Measurements from ENCODE around the gene FAM170B. TPM values are rescaled to one million over a fixed set of nuclear protein-coding genes. Genes with fewer than 3 reads are reported as not detected.

FAM170B gene
- total RNA-seq, 1 donor from 2014 or later: not detected

DNA sequence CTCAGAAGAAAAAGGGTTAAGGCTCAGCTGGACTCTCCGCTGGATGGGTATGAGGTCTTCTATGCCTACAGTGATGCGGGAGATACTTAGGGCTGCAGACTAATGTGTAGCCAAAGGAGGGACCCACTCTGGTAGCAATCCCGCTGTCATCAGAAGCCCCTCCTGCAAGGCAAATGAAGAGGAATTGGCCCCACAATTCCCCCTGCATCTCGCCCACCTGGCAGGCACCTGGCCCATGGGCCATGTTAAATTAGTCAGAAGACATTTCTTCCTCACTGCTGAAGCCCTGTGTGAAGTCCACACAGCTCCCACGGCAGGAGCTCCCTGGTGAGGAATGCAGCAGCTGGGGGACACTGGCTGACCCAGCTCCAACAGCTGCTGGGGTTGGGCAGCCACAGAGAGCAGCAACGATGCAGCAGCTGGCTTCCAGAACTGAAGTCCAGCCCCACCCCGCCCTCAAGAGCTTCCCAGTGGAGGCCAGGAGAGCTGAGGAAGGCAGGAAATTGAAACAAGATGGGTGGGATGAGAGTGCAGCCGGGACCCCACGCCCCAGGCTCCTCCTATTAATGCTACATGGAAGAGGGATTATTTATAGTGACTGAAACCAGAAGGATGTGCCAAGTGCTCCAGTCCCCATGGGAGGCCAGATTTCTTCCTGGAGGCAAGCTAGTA lies 24.0 kb downstream of the FAM170B start:
- H3K27me3 Mint-ChIP-seq (ENCODE audit: unreplicated experiment): peaks cover 2% of the 10 kb centered on the region
- TF ChIP-seq, protein P1, sequence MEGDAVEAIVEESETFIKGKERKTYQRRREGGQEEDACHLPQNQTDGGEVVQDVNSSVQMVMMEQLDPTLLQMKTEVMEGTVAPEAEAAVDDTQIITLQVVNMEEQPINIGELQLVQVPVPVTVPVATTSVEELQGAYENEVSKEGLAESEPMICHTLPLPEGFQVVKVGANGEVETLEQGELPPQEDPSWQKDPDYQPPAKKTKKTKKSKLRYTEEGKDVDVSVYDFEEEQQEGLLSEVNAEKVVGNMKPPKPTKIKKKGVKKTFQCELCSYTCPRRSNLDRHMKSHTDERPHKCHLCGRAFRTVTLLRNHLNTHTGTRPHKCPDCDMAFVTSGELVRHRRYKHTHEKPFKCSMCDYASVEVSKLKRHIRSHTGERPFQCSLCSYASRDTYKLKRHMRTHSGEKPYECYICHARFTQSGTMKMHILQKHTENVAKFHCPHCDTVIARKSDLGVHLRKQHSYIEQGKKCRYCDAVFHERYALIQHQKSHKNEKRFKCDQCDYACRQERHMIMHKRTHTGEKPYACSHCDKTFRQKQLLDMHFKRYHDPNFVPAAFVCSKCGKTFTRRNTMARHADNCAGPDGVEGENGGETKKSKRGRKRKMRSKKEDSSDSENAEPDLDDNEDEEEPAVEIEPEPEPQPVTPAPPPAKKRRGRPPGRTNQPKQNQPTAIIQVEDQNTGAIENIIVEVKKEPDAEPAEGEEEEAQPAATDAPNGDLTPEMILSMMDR (IDR thresholded peaks at IDR 0.05; ENCODE audit: unreplicated experiment): no peak
- no peak overlapping the region for H3K27ac Mint-ChIP-seq (ENCODE audit: unreplicated experiment)

DNA sequence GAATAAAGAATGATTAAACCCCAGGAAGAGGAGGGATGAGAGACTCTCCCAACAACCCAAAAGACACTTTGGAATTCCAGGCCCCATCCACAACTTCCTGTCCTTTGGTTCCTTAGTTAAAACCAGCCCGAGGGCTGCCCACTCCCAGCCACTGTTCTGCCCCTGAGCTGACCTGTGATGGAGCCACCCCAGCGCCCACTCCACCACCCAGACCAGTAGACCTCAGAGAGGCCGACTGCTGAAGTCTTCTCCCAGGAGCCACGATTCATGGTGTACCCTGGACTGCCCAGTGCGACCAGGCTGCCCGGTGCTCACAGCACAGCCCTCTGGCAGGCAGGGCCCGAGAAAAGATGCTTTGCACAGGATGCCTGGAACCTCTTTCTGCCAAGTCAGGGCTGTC lies 25.2 kb downstream of the FAM170B start:
- Mint-ChIP-seq H3K27me3 (ENCODE audit: unreplicated experiment) (peaks cover 2% of the 10 kb centered on the region), H3K27ac (ENCODE audit: unreplicated experiment) (no peak overlapping the region)
- TF ChIP-seq, protein P1 (IDR thresholded peaks at IDR 0.05; ENCODE audit: unreplicated experiment): no peak

More for the DNA sequence above, 24.0 kb downstream of the FAM170B start:
- no peaks in the 10 kb centered on the region for H3K36me3 Mint-ChIP-seq (ENCODE audit: low read depth, unreplicated experiment)
- no peaks in the 10 kb centered on the region for H3K4me1 Mint-ChIP-seq (ENCODE audit: unreplicated experiment)
- H3K4me3 Mint-ChIP-seq (ENCODE audit: unreplicated experiment): no peak overlapping the region
- no peak for DNase-seq (ENCODE audit: low spot score)
- H3K9me3 Mint-ChIP-seq (ENCODE audit: unreplicated experiment): no peaks in the 10 kb centered on the region

DNA sequence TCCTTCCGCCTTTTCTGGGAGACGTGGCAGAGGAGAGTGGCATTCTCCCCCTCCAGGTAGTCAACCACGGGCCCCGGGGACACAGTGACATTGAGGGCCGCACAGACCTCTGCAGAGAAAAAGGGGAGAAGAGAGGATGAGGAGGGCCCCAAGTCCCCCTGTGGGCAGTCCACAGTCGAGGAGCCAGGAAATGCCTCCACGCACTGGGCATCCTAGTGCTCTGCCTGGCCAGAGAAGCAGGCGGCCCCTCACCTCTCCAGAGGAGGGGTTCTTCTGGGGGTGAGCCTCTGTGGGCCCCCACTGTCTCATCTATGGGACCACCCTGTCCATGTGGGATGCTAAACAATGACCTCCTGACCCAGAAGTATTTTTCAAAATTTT lies 25.9 kb downstream of the FAM170B start:
- TF ChIP-seq, protein P1 (IDR thresholded peaks at IDR 0.05; ENCODE audit: unreplicated experiment): no peak
- DNase-seq (ENCODE audit: low spot score): no peak
- H3K4me3 Mint-ChIP-seq (ENCODE audit: unreplicated experiment): no peak overlapping the region
- H3K4me1 Mint-ChIP-seq (ENCODE audit: unreplicated experiment): no peaks in the 10 kb centered on the region
- no peaks in the 10 kb centered on the region for H3K36me3 Mint-ChIP-seq (ENCODE audit: low read depth, unreplicated experiment)
- H3K27ac Mint-ChIP-seq (ENCODE audit: unreplicated experiment): no peak overlapping the region
- H3K9me3 Mint-ChIP-seq (ENCODE audit: unreplicated experiment): no peaks in the 10 kb centered on the region
- H3K27me3 Mint-ChIP-seq (ENCODE audit: unreplicated experiment): peaks cover 2% of the 10 kb centered on the region

More for the DNA sequence above, 25.2 kb downstream of the FAM170B start:
- Mint-ChIP-seq H3K4me3 (ENCODE audit: unreplicated experiment) (no peak overlapping the region), H3K9me3 (ENCODE audit: unreplicated experiment) (no peaks in the 10 kb centered on the region), H3K4me1 (ENCODE audit: unreplicated experiment) (no peaks in the 10 kb centered on the region), H3K36me3 (ENCODE audit: low read depth, unreplicated experiment) (no peaks in the 10 kb centered on the region)
- no peak for DNase-seq (ENCODE audit: low spot score)

- TF ChIP-seq, protein P1 (IDR thresholded peaks at IDR 0.05; ENCODE audit: unreplicated experiment): no peak
- no peaks in the 10 kb centered on the region for H3K4me1 Mint-ChIP-seq (ENCODE audit: unreplicated experiment)
- no peaks in the 10 kb centered on the region for H3K36me3 Mint-ChIP-seq (ENCODE audit: low read depth, unreplicated experiment)
- peaks cover 2% of the 10 kb centered on the region for H3K27me3 Mint-ChIP-seq (ENCODE audit: unreplicated experiment)
- no peak overlapping the region for H3K4me3 Mint-ChIP-seq (ENCODE audit: unreplicated experiment)
- no peak overlapping the region for H3K27ac Mint-ChIP-seq (ENCODE audit: unreplicated experiment)
- DNase-seq (ENCODE audit: low spot score): no peak
- H3K9me3 Mint-ChIP-seq (ENCODE audit: unreplicated experiment): no peaks in the 10 kb centered on the region
Measured at GRCh38 chr10:49107111-49107886, 26.5 kb downstream of the FAM170B start.

DNA sequence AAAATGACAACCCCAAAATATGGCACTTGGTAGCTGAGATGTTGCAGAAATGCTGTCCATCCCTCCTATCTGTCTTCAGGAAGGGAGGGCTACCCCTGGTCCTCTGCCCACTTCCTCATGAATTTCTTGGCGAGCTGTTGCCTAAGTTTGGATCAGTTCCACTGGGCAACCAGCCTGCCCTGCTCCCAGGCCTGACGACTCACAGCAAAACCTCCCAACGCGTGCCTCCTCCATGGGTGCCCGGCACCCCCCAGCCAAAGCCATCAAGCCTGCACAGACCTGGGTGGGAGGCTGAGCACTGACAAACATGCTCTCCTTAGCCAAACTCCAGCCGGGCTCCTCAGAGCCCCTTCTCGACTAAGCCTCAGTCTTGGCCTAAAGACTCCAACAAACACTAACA lies 27.4 kb downstream of the FAM170B start:
- Mint-ChIP-seq H3K9me3 (ENCODE audit: unreplicated experiment) (no peaks in the 10 kb centered on the region), H3K4me3 (ENCODE audit: unreplicated experiment) (no peak overlapping the region), H3K27me3 (ENCODE audit: unreplicated experiment) (peaks cover 2% of the 10 kb centered on the region), H3K27ac (ENCODE audit: unreplicated experiment) (no peak overlapping the region), H3K36me3 (ENCODE audit: low read depth, unreplicated experiment) (no peaks in the 10 kb centered on the region), H3K4me1 (ENCODE audit: unreplicated experiment) (no peaks in the 10 kb centered on the region)
- DNase-seq (ENCODE audit: low spot score): no peak
- TF ChIP-seq, protein P1 (IDR thresholded peaks at IDR 0.05; ENCODE audit: unreplicated experiment): no peak
